A204.1 (cell line): ENCODE data around the gene SGPL1.

ENCODE experiments used
- FAIRE-seq: peaks from 2 replicates; lab custom pipeline; 2012; peaks lifted over from hg19 to GRCh38; lab: Jason Lieb, UNC

SGPL1 gene

DNA sequence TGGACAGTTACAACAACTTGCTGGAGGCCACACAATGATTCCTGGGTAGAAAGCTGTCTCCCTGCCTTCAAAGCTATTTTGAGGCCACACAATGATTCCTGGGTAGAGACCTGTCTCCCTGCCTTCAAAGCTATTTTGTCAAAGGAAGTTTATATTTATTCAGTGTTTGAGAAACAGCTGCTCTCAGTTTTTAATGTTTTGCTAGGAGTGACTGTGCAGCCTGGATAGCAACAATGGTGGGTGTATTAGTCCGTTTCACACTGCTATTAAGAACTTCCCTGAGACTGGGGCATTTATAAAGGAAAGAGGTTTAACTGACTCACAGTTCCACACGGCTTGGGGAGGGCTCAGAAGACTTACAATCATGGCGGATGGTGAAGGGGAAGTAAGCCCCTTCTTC, 3.9 kb upstream of the SGPL1 start:
- FAIRE-seq, result no peak

DNA sequence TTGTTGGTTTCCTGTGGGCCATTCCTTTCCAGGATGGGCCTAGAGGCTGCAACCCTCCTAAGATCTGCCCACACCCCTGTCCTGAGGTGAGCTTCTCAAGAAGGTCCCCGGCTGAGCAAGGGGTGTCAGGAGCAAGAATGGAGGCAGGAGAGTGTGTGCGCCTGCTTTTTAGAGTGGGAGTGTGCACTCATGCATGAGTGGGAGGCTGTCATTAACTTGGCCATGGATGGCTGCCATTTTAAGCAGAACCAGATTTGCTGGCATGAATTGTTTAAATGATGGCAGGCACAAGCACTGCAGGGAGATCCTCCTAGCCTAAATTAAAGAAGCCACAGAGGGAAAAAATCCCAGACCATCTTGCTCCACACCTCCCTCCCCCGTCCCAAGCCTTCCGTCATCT, 2.9 kb upstream of the SGPL1 start:
- no peak for FAIRE-seq

DNA sequence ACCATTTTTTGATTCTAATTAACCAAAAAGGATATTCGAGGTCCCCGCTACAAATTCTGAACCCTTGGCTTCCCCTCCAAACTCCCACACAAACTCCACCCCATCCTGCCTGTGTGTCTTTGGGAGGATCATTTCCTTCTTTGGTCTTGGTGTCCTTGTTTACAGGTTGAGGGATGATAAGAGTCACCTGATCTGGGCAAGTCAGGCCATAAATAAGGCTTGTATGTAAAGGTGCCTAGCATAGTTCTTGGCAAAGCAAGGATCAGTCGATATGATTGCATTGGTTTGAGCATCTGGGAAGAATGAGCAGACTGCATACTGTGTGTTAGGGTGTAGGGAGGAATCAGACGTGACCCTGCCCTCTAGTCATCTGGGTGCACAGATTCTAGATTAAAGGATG, 1.6 kb upstream of the SGPL1 start:
- no peak for FAIRE-seq

DNA sequence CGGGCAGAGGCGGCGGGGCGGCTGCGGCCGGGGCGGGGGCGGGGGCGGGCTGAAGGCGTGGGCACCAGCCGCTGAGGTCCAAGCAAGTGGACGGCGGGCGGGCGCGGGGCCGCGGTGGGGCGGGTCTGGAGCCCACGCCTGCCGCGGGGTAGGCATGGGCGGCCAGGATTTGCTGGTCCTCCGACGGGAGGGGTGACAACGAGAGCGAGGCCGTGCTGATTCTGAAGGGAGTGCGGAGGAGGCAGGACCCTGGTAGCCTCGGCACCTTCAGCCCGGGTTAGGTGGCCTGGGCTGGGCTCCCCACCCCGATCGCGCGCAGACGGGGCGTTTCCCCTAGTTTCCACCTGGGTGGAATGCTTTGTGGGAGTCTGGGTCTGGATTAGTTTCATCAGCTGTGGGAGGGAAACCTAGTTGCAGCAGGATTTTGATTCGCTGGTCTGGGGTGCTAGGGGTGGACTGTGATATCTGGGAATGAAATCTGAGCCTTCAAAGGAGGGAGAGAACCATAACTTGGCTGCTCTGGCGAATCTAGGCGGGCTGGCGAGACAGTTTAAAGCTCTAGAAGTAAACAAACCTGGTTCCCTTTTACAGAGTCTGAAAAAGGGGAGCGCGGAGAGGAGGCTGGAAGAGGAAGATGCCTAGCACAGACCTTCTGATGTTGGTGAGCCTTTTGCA, 609 bp downstream of the SGPL1 start:
- FAIRE-seq, result peak; percentile 92

DNA sequence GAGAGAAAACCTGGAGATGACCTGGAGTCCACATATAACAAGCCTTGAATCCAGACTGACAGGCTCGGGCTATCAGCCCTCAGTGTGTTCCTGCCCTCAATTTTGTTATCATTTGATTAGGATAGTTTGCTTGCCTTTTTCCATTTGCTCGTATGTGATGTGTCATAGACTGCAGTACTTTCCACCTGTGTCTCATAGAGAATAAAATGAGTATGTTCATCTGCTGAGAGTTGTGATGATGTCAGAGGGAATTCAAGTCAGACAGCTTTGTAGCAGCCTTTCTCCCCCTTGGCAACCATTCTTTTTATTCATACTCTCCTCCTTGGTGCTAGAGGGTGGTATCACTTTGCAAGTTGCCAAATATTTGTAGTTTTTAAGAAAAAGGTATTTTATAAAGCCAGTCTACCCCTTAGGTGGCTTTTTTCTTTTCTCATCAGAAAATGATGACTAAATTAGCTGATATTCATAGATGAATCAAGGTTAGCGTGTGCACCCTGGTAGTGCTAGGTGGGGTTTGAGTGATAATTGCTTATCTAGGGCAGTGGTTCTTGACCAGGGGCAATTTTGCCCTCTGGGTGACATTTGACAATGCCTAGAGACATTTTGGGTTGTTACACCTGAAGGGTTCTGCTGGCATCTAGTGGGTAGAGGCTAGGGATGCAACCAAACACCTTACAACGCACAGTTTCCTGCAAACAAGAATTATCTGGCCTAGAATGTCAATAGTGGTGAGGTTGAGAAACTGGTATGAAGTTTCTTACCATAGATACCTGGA, 5.4 kb downstream of the SGPL1 start:
- no peak for FAIRE-seq

DNA sequence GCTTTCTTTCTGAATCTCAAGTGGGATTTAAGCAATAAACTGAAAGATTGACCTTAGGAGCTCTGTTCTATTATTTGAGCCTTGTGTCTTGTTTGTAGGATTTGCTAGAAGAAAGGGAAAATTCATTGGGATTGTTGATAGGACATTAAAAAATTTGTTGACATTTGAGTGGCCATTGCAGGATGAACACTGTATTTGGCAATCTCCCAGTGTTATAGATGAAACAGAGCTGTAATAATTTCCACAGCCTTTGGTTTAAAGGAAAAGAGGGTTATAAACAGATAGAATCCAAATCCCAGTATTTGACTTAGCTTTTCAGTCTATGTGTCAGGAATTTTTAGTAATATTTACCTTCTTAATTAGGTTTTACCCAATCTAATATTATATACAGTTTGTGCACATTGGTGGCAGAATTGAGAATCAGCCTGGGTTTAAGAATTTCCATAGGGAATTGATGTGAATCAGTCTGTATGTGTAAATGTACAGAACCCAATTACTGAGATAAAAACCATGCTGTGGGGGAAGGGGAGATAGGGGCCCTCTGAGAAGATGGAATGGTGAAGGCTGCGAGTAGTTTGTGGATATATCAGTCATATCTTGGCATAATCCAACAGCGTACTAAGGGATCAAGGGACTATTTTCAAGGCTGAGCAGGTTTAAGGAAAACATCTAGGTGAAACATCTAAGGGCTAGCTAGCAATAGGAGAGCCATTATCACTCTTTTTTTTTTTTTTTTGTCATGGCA, 6.5 kb downstream of the SGPL1 start:
- FAIRE-seq, result no peak

DNA sequence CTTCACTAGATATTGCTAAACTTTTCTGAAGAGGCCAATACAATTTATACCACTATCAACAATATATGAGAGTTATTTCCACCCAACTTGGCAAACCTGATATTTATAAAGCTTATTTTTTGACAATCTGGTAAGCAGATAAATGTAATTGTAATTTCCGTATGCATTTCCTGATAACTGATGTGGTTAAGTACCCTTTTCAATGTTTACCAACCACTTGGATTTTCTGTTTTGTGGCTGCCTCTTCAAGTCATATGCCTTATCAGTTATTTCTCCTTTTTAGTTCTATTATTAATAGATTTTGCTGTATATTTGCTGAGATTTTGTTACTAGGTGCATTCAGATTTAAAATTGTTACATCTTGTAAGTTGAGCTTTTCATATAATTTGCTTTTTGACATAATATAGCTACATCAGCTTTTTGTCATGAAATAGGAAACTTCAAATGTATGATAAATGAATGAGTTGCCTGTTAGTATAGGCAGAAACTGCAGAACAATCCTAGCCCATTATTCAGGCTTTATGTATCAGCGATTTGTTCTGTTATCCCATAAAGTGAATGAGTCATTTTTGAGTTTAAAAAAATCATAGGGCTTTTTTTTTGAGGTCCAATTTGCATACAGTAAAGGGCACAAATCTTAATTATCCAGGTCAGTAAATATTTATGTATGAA, 11.5 kb downstream of the SGPL1 start:
- no peak for FAIRE-seq

DNA sequence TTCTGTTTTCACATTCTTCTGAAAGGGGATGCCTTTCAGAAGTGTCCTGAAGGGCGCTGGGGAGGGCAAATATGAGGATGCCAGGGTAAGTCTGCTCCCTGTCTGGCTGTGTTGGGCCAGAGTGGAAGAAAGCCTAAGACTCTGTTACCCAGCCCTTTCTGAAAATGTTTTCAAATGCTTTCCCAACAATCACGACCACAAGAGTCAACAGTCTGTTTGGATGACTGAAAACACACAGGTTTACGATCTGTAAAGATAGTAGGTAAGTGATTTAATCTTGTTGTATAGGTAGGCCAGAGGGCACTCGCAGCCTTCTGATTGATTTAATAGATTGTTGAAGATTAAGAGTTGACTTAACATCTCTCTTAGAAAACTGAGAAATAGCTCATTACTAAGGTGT, 13.2 kb downstream of the SGPL1 start:
- FAIRE-seq, result no peak

DNA sequence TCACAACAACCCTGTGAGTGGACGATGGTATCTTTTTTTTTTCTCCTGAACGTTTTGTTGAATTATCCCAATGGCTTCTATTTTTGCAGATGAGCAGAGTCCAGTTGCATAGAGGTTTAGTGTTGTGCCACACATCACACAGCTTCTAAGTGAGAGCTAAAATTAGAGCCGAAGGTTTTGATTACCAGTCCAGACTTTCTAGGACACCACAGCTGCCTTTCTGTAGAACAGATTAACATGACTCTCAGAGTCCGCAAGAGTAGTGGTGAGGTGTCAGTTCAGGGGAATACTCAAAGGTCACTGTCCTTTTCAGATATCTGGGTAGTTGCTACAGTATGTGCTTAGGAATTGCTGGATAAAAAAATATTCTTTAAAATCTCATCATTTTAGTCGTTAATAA, 13.8 kb downstream of the SGPL1 start:
- FAIRE-seq, result no peak

DNA sequence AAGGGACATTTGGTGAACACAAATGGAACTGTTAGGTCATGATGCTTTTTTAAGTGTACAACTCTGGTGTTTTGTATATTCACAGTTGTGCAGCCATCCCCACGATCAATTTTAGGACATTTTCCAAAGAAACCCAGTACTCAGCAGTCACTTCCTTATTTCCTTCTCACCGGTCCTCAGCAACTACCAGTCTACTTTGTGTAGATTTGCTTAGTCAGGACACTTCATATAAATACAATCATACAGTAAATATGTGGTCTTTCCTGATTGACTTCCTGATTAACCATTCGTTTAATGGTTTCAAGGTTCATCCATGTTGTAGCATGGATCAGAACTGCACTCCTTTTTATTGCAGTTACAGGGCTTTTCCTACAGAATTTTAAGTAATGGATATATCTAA, 14.4 kb downstream of the SGPL1 start:
- no peak for FAIRE-seq

DNA sequence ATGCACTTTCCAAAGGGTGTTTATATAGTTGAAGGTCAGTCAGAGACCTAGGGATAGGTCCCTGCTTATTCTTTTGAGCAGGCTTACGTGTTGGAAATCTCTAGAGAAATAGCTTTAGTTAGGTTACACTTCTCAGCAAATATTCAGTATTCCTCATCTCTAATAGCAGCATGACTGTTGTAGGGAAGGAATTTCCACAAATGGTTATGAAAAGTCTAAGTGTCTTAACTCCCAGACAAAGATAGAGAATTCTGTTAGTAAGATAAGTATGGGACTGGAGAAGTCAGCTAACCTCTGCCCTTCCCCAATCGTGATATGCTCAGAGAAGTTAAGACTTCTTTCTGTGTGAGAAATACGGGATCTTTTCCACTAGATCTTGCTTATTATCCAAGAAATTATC, 16.5 kb downstream of the SGPL1 start:
- FAIRE-seq, result no peak

DNA sequence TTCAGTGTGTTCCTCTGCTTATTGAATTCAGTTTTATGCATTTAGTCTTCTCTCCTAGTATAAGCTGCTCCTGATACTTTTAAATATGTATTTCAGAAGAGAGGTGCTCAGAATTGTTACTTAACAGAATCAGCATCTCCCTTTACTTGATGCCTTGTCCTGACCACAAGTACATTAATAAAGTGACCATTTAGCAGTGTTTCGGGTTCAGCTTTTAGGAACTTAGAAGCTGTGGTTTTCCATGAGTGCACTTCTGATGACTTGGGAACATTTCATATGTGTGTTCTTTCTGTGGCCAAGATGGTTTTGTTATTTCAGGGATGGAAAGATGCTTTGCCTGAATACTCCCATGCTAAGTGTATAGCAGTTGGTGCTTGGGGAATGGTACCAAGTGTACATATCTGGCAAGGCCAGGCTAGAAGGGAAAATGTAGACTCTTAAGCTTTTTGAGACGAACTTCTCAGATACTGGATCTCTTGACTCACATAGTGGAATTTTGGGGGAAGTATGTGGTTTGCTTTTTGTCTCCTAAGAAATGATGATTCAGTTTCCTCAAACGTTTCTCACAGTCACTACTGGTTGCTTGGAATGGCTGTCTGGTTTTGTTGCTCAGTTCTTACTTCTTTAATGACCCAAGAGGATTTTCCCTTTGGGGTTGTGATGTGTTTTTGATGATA, 17.2 kb downstream of the SGPL1 start:
- no peak for FAIRE-seq

DNA sequence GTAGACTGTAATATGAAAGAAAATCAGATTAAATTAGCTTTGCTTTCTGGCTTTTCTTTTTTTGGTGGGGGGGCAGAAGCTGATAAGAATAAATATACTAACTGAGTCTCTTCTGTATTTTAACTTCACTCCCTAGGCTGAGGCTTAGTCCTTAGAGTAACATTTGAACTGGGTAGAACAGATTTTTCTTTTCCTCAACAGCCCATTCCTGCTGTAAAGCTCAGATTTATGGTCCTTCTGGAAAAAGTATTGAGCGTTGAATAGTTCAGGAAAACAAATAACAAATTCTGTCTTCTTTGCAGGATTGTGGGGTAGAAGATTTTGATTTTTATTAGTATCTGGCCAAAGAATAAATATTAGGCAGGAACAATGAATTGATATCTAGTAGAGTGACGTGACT, 17.9 kb downstream of the SGPL1 start:
- no peak for FAIRE-seq

DNA sequence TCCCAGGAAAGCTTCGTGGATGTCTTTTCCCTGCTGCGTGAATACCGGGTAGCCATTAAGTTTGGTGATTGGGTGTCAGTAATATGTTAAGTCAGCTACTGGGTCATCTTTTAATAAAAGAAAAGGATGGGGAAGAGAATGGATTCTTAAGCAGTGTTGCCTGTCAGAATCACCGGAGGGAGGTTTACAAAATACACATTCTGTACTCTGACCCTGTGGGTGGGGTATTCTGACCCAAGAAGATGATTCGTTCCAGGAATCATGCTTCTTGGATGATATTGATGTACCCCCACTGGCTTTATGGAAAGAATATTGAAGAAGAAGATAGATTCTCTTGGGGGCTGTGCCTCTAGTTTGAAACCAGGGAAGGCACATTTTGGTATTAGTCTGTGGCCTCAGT, 18.3 kb downstream of the SGPL1 start:
- no peak for FAIRE-seq

DNA sequence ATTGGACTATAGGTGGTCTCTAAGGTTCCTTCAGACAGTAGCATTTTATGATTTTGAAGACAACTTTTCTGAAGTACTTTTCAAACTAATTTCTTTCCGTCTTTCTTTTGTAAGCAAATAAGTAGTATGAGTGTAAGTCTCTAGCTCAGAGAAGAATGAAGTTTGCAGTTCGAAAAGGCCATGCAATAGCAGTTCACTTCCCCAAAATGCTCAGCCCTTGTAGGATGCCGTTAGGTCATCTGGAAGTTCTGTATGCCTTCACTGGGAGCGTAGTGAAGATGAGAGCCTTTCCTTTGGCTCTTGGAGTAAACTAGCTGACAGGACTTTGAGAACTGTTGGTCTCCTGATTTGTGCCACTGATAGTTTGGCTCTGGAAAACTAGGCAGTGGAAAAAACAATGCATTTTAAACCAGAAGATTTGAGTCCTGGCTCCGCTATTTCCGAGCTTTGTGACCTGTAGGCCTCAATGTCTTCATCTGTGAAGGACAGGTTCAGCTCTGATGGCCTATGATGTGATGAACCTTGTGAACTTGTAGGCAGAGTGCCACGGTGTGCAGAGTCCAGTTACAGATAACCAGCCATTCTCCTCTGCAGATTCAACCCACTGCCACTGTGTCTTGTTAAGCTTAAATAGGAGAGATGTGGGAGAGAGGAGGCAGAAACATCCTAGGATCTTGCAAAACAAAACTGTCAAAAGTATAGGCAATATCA, 18.8 kb downstream of the SGPL1 start:
- FAIRE-seq, result no peak

DNA sequence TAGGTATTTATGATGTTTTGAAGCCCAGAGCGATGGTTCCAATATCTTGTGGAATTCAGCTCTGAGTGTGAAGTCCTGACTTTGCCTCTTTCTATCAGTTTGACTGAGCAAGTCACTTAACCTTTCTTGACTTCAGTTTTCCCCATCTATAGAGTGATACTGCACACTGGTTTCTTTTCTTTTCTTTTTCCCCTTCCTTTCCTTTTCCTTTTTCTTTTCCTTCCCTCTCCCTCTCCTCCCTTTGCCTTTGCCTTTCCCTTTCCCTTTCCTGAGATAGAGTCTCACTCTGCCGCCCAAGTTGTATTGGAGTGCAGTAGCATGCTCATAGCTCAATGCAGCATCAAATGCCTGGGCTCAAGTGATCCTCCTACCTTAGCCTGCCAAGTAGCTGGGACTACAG, 20.6 kb downstream of the SGPL1 start:
- FAIRE-seq, result no peak

DNA sequence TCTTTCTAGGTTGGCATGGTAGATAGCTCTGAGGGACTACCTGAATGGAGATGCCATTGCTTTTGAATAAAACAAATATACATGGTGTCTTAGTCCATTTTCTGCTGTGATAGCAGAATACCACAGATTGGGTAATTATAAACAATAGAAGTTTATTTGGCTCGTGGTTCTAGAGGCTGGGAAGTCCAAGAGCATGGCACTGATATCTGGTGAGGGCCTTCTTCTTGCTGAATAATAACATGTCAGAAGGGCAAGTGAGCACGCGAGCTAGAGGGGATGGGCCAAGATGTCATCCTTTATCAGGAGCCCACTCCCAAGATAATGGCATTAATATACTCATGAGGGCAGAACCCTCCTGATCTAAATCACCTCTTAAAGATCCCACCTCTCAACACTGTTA, 21.9 kb downstream of the SGPL1 start:
- no peak for FAIRE-seq

DNA sequence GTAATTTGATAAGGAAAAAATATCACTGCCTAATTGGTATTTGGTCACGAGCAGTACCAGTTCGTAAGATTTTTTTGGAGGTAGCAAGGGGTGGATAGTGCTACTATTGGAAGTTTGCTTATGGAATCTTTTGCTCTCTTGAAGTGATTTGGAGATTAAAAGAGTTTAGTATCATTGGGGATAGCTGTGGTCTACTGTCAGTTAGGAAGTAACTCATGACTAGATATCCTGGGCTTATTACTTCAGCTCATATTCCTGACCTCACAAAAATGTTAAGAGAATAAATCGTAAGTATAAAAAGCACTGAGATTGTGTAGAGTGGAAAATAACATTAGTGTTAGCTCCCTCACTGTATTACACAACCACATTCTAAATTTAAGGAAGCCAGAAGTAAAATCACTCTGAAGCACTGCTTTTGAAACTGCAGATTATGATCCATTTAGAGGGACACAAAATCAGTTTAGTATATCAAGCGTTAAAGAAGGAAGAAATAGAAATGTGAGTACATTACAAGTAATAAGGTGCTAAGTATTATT, 22.6 kb downstream of the SGPL1 start:
- no peak for FAIRE-seq

DNA sequence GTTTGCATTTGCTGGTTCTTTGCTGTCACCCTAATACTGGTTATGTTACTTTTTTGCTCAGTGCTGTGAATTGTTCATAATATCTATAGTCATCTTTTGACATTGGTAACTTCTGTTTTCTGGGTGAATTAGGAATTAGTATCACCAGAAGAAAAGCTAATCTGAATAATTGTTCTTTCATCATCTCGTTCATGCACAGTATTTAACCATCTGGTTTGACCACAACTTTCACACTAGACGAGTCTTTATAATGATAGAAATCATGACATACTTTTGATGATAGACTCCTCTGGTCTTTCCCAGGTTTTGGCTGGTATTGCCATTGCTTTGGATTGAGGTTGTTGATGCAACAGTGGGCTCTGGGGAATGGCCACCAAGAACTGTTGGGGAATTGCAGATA, 25.1 kb downstream of the SGPL1 start:
- FAIRE-seq, result no peak

DNA sequence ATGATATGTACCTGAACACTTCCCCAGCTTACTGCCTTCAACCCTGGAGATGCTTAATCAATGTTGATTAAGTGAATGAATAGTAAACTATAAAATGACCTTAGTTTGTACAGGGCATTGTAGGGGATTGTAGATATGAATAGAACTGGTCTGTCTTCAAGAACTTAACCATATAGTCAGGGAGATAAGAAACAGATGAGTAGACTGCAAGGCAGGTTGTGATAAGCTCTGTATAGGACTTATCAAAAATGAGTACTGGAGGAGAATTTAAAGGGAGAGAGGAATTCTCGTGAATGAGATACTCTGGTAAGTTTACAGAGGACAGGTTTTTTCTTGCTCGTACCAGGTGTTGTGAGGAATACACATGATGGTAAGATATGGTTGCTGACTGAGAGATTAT, 27.6 kb downstream of the SGPL1 start:
- no peak for FAIRE-seq

DNA sequence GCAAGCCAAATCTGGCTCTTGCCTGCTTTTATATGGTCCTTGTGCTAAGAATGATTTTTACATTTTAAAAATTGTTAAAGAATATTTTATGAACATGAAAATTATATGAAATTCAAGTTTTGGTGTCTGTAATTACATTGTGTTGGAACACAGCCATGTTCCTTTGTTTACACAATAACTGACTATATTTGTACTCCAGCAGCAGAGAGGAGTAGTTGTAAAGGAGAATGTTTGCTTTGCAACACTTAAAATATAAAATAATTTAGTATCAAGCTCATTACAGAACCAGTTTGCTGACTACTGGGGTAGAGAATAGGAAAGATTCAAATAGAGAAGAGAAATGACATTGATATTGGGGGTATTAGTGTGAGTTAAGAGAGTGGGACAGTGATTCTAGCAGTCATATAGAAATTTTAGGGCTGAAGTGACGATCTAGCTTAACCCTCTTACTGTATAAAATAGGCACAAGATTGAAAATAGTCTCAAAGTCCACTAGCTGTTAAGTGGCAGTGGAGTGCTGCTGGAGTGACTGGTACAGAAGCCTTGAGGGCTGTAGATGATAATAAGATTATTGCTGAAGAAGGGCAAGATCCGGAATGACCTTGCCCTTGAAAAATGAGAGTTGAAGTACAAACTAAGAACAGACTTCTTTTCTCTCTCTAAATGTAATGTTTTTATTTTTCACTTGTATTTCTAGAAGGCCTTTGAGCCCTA, 28.2 kb downstream of the SGPL1 start:
- FAIRE-seq, result no peak
